Ovary (tissue), 9 donors: ENCODE measurements around the gene DHRS1. TPM values are rescaled to one million over a fixed set of nuclear protein-coding genes. Genes with fewer than 3 reads are reported as not detected.

Source experiments
- DNase-seq, 5 donors: peaks; one replicate each; pipeline ENCODE4 v3.0.0-alpha.2; 2019 to 2020
- H3K27ac ChIP-seq, 2 donors: fragments of 200-600 bp; one replicate each; pipeline versions ENCODE4 v1.5.1 to v1.8.0; 2019 to 2022
- H3K27me3 ChIP-seq: fragments of 200-600 bp; one replicate; pipeline ENCODE4 v1.8.0; 2022
- H3K36me3 ChIP-seq: fragments of 200-600 bp; sonication (generic); one replicate; pipeline ENCODE4 v1.5.1; 2019
- H3K4me1 ChIP-seq: one replicate; pipeline ENCODE4 v1.8.1; 2013; ENCODE audit warnings: mild to moderate bottlenecking, moderate library complexity; ENCODE audit not compliant: insufficient read depth
- H3K4me3 ChIP-seq: fragments of 200-600 bp; sonication (generic); one replicate; pipeline ENCODE4 v1.5.1; 2017
- H3K9me3 ChIP-seq, 2 donors: fragments of 200-600 bp in 1 of 2; sonication (generic) in 1 of 2; one replicate each; pipeline versions ENCODE4 v1.5.1 to v1.8.1; 2013 to 2019; ENCODE audit warnings: mild to moderate bottlenecking in 1 of 2, moderate library complexity in 1 of 2
- CTCF ChIP-seq, 3 donors: fragments of 450-650 bp in 2 of 3; fragments of 200-600 bp in 1 of 3; IDR thresholded peaks; one replicate each; pipeline versions ENCODE4 v1.5.1 to v1.8.0; 2016 to 2022; ENCODE audit warnings: antibody characterized with exemption in 3 of 3, mild to moderate bottlenecking in 1 of 3
- EP300 ChIP-seq: sonication (generic); formaldehyde crosslinking; IDR thresholded peaks from one replicate; pipeline ENCODE4 v1.6.1; 2017; ENCODE audit warnings: antibody characterized with exemption
- POLR2A ChIP-seq: fragments of 450-650 bp; IDR thresholded peaks from one replicate; pipeline ENCODE4 v1.6.1; 2017; ENCODE audit warnings: antibody characterized with exemption, mild to moderate bottlenecking, moderate library complexity
- WGBS, 3 donors: extraction: QIAGEN DNeasy Blood & Tissue Kit in 1 of 3; methylation state at CpG; one replicate each; pipeline versions ENCODE4 v1.1.5 to v1.1.7; 2013 to 2017; 5-methylcytosine and 5-hydroxymethylcytosine counted together
- intact Hi-C, 4 donors: fragments of 100-400 bp; cut with DNase I; formaldehyde crosslinking; loops; one replicate each; pipeline versions ENCODE4 v1.11.0 to v1.15.1; 2022 to 2023
- polyA plus RNA-seq, 2 donors: library from polyadenylated mRNA; stranded (reverse); fragments of 200-250 nt in 1 of 2; fragments of 350-450 nt in 1 of 2; fragmentation: Illumina TruSeq in 1 of 2; extraction: RNeasy Lipid Tissue Mini Kit (QIAGEN cat#74804) in 1 of 2; gene quantifications; one replicate each; pipeline ENCODE4 v1.2.3, GENCODE V29; 2013 to 2014
- total RNA-seq, 7 donors: library from RNA; depleted of rRNA in 2 of 7; stranded (reverse); fragments of >200 nt in 2 of 7; fragmentation: NEBNext Ultra II Directional in 3 of 7; extraction: Animal tissue kit (Norgen Biotek cat#: 25700) in 3 of 7; gene quantifications; one replicate each; pipeline versions ENCODE4 v1.1.0 to v1.2.4, GENCODE V29; 2016 to 2023
- donor health status: DM: no; HTN: no; CAD: no; lungs with moderate emphysema.
- donor health status: DM: no; HTN: no; CAD: no.
- donor health status: Bipolar disorder and iron deficiency.
- donor health status: DM: yes; HTN: yes; CAD: no.
- donor health status: DM: no; HTN: no; CAD: no.
- donor health status: DM: yes; HTN: yes; CAD: no.

DHRS1 gene
- total and polyA plus RNA-seq, 9 donors, result 12.8 to 35.6 (median 17.9) TPM

GRCh38 chr14:24264298-24264697, 35.3 kb downstream of the DHRS1 start:
- Histone ChIP-seq H3K27me3 (no peaks in the 10 kb centered on the region), H3K27ac (no peak overlapping the region), H3K4me1 (no peaks in the 10 kb centered on the region), H3K36me3 (no peaks in the 10 kb centered on the region), H3K4me3 (no peak overlapping the region), H3K9me3 (no peaks in the 10 kb centered on the region)
- no peak for TF ChIP-seq CTCF (IDR thresholded peaks at IDR 0.05)
- 16 to 38% (median 32%) methylated on average over 6 of the region's 6 CpGs for WGBS, 3 donors
- intact Hi-C loops, result no loop called here
- peak in 1 of 5 donors; percentile 50 for DNase-seq

GRCh38 chr14:24263848-24264247, 35.7 kb downstream of the DHRS1 start:
- no peaks in the 10 kb centered on the region for H3K9me3 ChIP-seq
- H3K27ac ChIP-seq, result no peak overlapping the region
- DNase-seq, result no peak
- H3K27me3 ChIP-seq, result no peaks in the 10 kb centered on the region
- H3K4me3 ChIP-seq, result no peak overlapping the region
- intact Hi-C loops, result no loop called here
- peaks cover 3% of the 10 kb centered on the region for H3K4me1 ChIP-seq
- 55 to 67% (median 65%) methylated on average over 6 of the region's 6 CpGs for WGBS, 3 donors
- H3K36me3 ChIP-seq, result no peaks in the 10 kb centered on the region
- TF ChIP-seq POLR2A, result no peak
- TF ChIP-seq EP300, result no peak
- no peak for TF ChIP-seq CTCF (IDR thresholded peaks at IDR 0.05)

- DNase-seq, result no peak
- no peak within 1 kb of the TSS for H3K27ac ChIP-seq
- H3K36me3 ChIP-seq, result no peaks in the 10 kb centered on the region
Observed at GRCh38 chr14:24262821-24263733, 36.5 kb downstream of the DHRS1 start, which contains the start of gene TGM1. TGM1 (minus strand) TSS chr14:24263177; CDS start chr14:24262352, 825 bp downstream.

GRCh38 chr14:24261969-24262327, 37.6 kb downstream of the DHRS1 start:
- 90 to 94% (median 91%) methylated on average over 16 to 19 of the region's 19 CpGs for WGBS, 3 donors
- no peaks in the 10 kb centered on the region for H3K27me3 ChIP-seq

More at GRCh38 chr14:24262821-24263733, 36.5 kb downstream of the DHRS1 start, which contains the start of gene TGM1:
- Histone ChIP-seq H3K4me1 (peaks cover 3% of the 10 kb centered on the region), H3K9me3 (no peaks in the 10 kb centered on the region), H3K27me3 (no peaks in the 10 kb centered on the region), H3K4me3 (no peak within 1 kb of the TSS)
- 75 to 83% (median 79%) methylated on average over 14 of the region's 14 CpGs for WGBS, 3 donors
- intact Hi-C loops, result no loop called here
- TF ChIP-seq EP300 (no peak), POLR2A (no peak), CTCF (IDR thresholded peaks at IDR 0.05) (no peak)

More at GRCh38 chr14:24261969-24262327, 37.6 kb downstream of the DHRS1 start:
- no peak overlapping the region for H3K4me3 ChIP-seq
- TF ChIP-seq POLR2A (no peak), CTCF (IDR thresholded peaks at IDR 0.05) (no peak), EP300 (no peak)
- H3K27ac ChIP-seq, result no peak overlapping the region
- peaks cover 3% of the 10 kb centered on the region for H3K4me1 ChIP-seq
- no peaks in the 10 kb centered on the region for H3K9me3 ChIP-seq
- DNase-seq, result no peak
- H3K36me3 ChIP-seq, result no peaks in the 10 kb centered on the region
- intact Hi-C loops, result no loop called here
